SKM-1 (cell line): ENCODE measurements around the gene GGT6.

Experiments
- DNase-seq: peaks from one replicate; lab custom pipeline; 2025; ENCODE audit not compliant: unreplicated experiment; lab: John Stamatoyannopoulos, UW

Gene GGT6

DNA sequence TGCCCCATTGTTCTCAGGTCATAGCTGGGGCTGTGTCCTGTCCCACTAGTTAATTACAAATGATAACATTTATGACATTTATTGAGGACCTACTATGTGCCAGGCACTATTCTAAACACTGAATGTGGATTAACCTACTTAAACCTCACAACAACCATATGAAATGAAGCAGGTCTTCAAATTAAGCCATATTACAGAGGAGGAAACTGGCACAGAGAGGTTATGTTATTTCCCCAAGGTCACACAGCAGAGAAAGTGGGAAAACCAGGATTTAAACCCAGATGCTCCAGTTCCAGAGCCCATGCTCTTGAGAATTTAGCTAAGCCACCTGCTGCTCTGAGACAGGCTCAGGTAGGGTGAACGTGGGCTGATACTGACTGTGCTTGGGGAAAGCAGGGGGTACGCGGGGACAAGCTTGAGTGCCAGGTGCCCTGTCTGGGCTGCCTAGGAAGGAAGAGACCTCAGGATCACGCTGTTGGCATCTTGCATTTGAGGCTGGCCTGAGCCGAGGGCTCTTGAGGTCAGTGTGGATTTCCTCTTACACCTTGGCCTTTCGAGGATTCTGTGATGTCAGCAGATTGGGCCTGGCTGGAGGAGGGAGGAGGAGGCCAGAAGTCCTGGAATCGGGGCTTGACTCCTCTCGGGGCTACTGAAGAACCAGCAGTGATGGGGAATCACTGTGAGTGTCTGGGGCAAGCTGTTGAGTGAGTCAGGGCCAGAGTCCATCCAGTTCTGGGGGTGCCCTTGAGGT, 52.8 kb downstream of the GGT6 start:
- no peak for DNase-seq
